GM23338 (cell line): ENCODE data around the gene UBE2V1.

Experiments used
- CREB1 ChIP-seq: fragments of 250-450 bp; sonication (Bioruptor Pico); IDR thresholded peaks from 2 replicates; pipeline ENCODE4 v1.5.0; 2020; ENCODE audit warnings: low read depth, mild to moderate bottlenecking, moderate library complexity
- EZH2 ChIP-seq: fragments of 200-600 bp; sonication (generic); IDR thresholded peaks from one replicate; pipeline ENCODE4 v1.8.0; 2017; ENCODE audit warnings: antibody characterized with exemption, mild to moderate bottlenecking, low read depth; ENCODE audit not compliant: unreplicated experiment
- EZH2phosphoT487 ChIP-seq: fragments of 200-600 bp; sonication (generic); IDR thresholded peaks from one replicate; pipeline ENCODE4 v1.8.1; 2018; ENCODE audit warnings: antibody characterized with exemption; ENCODE audit not compliant: unreplicated experiment
- POLR2AphosphoS5 ChIP-seq: IDR thresholded peaks from 2 replicates; pipeline ENCODE4 v1.6.1; 2016; ENCODE audit warnings: antibody characterized with exemption, low read depth
- STAT1 ChIP-seq: IDR thresholded peaks from one replicate; pipeline ENCODE4 v1.6.1; 2016; ENCODE audit warnings: antibody characterized with exemption; ENCODE audit not compliant: unreplicated experiment
- ZNF114 ChIP-seq: fragments of 250-450 bp; sonication (Bioruptor Pico); IDR thresholded peaks from 2 replicates; pipeline ENCODE4 v1.5.0; 2020; ENCODE audit warnings: mild to moderate bottlenecking, moderate library complexity
- ZNF331 ChIP-seq: fragments of 250-450 bp; sonication (Bioruptor Pico); IDR thresholded peaks from 2 replicates; pipeline ENCODE4 v1.5.0; 2020; ENCODE audit warnings: low read depth, mild to moderate bottlenecking, moderate library complexity
- TF ChIP-seq, protein P1 (sequence below), 2 experiments: fragments of 200-600 bp in 1 of 2; sonication (generic) in 1 of 2; conservative IDR thresholded peaks; 2 replicates each; pipeline versions ENCODE4 v1.5.1 to v1.6.1; 2016 to 2017; ENCODE audit warnings: antibody characterized with exemption in 2 of 2, low read depth in 2 of 2, mild to moderate bottlenecking in 2 of 2, moderate library complexity in 1 of 2
- TF ChIP-seq, protein P2 (sequence below): IDR thresholded peaks from one replicate; pipeline ENCODE4 v1.6.1; 2018; ENCODE audit warnings: antibody characterized with exemption; ENCODE audit not compliant: unreplicated experiment
- TF ChIP-seq, protein P3 (sequence below): IDR thresholded peaks from 2 replicates; pipeline ENCODE4 v1.6.1; 2016; ENCODE audit warnings: antibody characterized with exemption

DNA sequence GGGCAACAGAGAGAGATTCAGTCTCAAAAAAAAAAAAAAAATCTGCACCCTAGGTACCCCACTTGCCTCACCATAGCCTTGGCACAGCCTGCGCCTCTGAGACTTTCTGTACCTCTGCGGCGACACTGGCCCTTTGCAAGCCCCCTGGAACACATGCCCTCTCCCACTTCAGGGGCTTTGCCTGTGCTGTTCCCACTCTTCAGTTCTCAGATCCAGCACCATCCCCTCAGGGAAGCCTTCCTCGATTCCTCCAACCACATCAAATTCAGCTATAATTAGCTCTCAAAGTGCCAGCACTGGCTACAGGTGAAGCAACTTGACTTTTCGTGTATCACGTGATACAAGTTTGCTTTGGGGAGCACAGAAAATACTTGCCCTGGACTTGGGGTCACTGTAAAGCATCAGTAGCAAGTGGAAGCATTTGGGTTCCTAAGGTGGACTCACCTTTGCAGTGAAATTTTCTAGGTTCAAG lies 2.1 kb upstream of the UBE2V1 start:
- TF ChIP-seq, protein P1, sequence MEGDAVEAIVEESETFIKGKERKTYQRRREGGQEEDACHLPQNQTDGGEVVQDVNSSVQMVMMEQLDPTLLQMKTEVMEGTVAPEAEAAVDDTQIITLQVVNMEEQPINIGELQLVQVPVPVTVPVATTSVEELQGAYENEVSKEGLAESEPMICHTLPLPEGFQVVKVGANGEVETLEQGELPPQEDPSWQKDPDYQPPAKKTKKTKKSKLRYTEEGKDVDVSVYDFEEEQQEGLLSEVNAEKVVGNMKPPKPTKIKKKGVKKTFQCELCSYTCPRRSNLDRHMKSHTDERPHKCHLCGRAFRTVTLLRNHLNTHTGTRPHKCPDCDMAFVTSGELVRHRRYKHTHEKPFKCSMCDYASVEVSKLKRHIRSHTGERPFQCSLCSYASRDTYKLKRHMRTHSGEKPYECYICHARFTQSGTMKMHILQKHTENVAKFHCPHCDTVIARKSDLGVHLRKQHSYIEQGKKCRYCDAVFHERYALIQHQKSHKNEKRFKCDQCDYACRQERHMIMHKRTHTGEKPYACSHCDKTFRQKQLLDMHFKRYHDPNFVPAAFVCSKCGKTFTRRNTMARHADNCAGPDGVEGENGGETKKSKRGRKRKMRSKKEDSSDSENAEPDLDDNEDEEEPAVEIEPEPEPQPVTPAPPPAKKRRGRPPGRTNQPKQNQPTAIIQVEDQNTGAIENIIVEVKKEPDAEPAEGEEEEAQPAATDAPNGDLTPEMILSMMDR (conservative IDR thresholded peaks at IDR 0.05; ENCODE audit: low read depth in 2 of 2): no peak
- TF ChIP-seq EZH2phosphoT487: no peak
- TF ChIP-seq, protein P2, sequence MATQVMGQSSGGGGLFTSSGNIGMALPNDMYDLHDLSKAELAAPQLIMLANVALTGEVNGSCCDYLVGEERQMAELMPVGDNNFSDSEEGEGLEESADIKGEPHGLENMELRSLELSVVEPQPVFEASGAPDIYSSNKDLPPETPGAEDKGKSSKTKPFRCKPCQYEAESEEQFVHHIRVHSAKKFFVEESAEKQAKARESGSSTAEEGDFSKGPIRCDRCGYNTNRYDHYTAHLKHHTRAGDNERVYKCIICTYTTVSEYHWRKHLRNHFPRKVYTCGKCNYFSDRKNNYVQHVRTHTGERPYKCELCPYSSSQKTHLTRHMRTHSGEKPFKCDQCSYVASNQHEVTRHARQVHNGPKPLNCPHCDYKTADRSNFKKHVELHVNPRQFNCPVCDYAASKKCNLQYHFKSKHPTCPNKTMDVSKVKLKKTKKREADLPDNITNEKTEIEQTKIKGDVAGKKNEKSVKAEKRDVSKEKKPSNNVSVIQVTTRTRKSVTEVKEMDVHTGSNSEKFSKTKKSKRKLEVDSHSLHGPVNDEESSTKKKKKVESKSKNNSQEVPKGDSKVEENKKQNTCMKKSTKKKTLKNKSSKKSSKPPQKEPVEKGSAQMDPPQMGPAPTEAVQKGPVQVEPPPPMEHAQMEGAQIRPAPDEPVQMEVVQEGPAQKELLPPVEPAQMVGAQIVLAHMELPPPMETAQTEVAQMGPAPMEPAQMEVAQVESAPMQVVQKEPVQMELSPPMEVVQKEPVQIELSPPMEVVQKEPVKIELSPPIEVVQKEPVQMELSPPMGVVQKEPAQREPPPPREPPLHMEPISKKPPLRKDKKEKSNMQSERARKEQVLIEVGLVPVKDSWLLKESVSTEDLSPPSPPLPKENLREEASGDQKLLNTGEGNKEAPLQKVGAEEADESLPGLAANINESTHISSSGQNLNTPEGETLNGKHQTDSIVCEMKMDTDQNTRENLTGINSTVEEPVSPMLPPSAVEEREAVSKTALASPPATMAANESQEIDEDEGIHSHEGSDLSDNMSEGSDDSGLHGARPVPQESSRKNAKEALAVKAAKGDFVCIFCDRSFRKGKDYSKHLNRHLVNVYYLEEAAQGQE: no peak
- no peak for TF ChIP-seq CREB1 (CRISPR knock-in tag)
- TF ChIP-seq, protein P3, sequence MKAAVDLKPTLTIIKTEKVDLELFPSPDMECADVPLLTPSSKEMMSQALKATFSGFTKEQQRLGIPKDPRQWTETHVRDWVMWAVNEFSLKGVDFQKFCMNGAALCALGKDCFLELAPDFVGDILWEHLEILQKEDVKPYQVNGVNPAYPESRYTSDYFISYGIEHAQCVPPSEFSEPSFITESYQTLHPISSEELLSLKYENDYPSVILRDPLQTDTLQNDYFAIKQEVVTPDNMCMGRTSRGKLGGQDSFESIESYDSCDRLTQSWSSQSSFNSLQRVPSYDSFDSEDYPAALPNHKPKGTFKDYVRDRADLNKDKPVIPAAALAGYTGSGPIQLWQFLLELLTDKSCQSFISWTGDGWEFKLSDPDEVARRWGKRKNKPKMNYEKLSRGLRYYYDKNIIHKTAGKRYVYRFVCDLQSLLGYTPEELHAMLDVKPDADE: no peak
- no peak for TF ChIP-seq EZH2
- TF ChIP-seq STAT1: no peak
- no peak for TF ChIP-seq ZNF114
- TF ChIP-seq POLR2AphosphoS5: no peak
- TF ChIP-seq ZNF331 (CRISPR knock-in tag): no peak
